Measurements from ENCODE around the gene NOC4L. TPM values are rescaled to one million over a fixed set of nuclear protein-coding genes. Genes with fewer than 3 reads are reported as not detected.

NOC4L gene
- total RNA-seq: 10 to 100 TPM; 10.1 to 14.3 (median 11.1) TPM

GRCh38 chr12:132144115-132144809, at the start of gene NOC4L, which contains the start of gene DDX51:
Gene NOC4L, plus strand, starts transcription at chr12:132144457. Its CDS starts 32 bp downstream, at chr12:132144489.
Gene DDX51, minus strand, starts transcription at chr12:132144319. Its CDS starts 23 bp downstream, at chr12:132144296.
- no peaks in the 10 kb centered on the region for H3K9me3 ChIP-seq
- TF ChIP-seq CTCF (IDR thresholded peaks at IDR 0.05): no peak
- peak; percentile 95 to 96 (median 96) for TF ChIP-seq POLR2AphosphoS5 (IDR thresholded peaks at IDR 0.05)
- peak within 1 kb of the TSS; percentile 93 to 95 for H3K27ac ChIP-seq
- no peaks in the 10 kb centered on the region for H3K27me3 ChIP-seq
- peak within 1 kb of the TSS; percentile 96 to 100 (median 99) for H3K4me3 ChIP-seq
- peaks cover under 1% of the 10 kb centered on the region for H3K36me3 ChIP-seq
- H3K4me1 ChIP-seq: peaks cover 9 to 18% of the 10 kb centered on the region in 2 donors
- DNase-seq (ENCODE audit: low spot score in 2 of 2): peak; percentile 93 to 94
- intact Hi-C loops (cut with DNase I; ENCODE audit: low total_unique reads): loop anchor here (10.0 kb wide), 1 partner anchor 351 kb away; the partner anchor contains the start of gene FBRSL1

- no peak overlapping the region for H3K4me3 ChIP-seq
- no peaks in the 10 kb centered on the region for H3K4me1 ChIP-seq
- H3K36me3 ChIP-seq: no peaks in the 10 kb centered on the region
- TF ChIP-seq CTCF (IDR thresholded peaks at IDR 0.05): no peak
- TF ChIP-seq POLR2AphosphoS5 (IDR thresholded peaks at IDR 0.05): no peak
- TF ChIP-seq POLR2A (IDR thresholded peaks at IDR 0.05): no peak
- no peak overlapping the region for H3K27ac ChIP-seq
- H3K27me3 ChIP-seq: no peaks in the 10 kb centered on the region
- no peak for DNase-seq (ENCODE audit: low spot score in 2 of 2)
- no peaks in the 10 kb centered on the region for H3K9me3 ChIP-seq
- intact Hi-C loops (cut with DNase I; ENCODE audit: low total_unique reads): no loop called here
Observed at GRCh38 chr12:132095520-132096409, 48.5 kb upstream of the NOC4L start.

- Histone ChIP-seq H3K27ac (no peak overlapping the region), H3K27me3 (no peaks in the 10 kb centered on the region), H3K4me1 (no peaks in the 10 kb centered on the region), H3K9me3 (no peaks in the 10 kb centered on the region), H3K36me3 (no peaks in the 10 kb centered on the region), H3K4me3 (no peak overlapping the region)
- intact Hi-C loops (cut with DNase I; ENCODE audit: low total_unique reads): no loop called here
- TF ChIP-seq POLR2AphosphoS5 (IDR thresholded peaks at IDR 0.05) (no peak), CTCF (IDR thresholded peaks at IDR 0.05) (no peak), POLR2A (IDR thresholded peaks at IDR 0.05) (no peak)
- DNase-seq (ENCODE audit: low spot score in 2 of 2): no peak
Observed at GRCh38 chr12:132099739-132100138, 44.5 kb upstream of the NOC4L start.

GRCh38 chr12:132100306-132101065, 43.8 kb upstream of the NOC4L start:
- Histone ChIP-seq H3K36me3 (no peaks in the 10 kb centered on the region), H3K4me3 (no peak overlapping the region), H3K27me3 (no peaks in the 10 kb centered on the region), H3K27ac (no peak overlapping the region), H3K4me1 (no peaks in the 10 kb centered on the region), H3K9me3 (no peaks in the 10 kb centered on the region)
- DNase-seq (ENCODE audit: low spot score in 2 of 2): no peak
- intact Hi-C loops (cut with DNase I; ENCODE audit: low total_unique reads): no loop called here
- TF ChIP-seq POLR2A (IDR thresholded peaks at IDR 0.05): no peak
- TF ChIP-seq CTCF (IDR thresholded peaks at IDR 0.05): no peak
- TF ChIP-seq POLR2AphosphoS5 (IDR thresholded peaks at IDR 0.05): no peak

All from breast epithelium (tissue), 4 donors.